ENCODE measurements around the gene PRAMEF1.
"Not testable (repeated sequence)": the region's sequence is repeated elsewhere in the genome, so short reads cannot be mapped to it uniquely, and the experiment has no call there.

The PRAMEF1 gene

DNA sequence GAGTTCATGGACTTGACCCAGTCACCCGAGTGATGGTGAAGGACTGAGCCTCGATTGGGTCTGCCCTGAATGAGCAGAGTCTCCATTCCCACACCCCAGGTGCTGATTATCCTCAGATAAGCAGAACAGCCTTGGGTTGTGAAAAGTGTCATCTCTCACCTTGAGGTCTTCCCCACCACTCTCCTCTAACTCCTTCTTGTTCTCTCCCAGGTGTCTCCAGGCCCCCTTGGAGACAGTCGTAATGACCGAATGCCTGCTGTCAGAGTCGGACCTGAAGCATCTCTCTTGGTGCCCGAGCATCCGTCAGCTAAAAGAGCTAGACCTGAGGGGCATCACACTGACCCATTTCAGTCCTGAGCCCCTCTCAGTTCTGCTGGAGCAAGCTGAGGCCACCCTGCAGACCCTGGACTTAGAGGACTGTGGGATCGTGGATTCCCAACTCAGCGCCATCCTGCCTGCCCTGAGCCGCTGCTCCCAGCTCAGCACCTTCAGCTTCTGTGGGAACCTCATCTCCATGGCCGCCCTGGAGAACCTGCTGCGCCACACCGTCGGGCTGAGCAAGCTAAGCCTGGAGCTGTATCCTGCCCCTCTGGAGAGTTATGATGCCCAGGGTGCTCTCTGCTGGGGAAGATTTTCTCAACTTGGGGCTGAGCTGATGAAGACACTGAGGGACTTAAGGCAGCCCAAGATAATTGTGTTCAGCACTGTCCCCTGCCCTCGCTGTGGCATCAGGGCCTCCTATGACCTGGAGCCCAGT lies 14.2 kb upstream of the PRAMEF1 start:
- peak; percentile 37 for DNase-seq

DNA sequence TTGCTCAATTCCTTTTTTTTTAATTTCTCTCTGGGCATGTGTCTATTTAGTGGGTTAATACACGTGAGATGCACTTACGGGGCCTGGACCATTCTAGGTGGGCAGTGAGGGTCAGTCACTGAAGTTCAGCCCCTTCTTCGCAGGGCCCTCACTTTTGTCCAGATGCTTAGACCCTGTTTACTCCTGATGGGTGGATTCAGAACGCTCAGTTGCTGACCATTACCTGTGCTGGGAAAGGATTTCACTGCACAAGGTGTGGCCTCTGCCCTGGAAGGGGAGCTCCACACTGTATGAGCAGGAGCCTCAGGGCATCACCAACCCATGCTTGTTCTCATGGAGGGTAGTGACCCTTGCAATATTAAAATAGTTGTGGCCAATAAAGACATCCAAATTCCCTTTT lies 13.1 kb upstream of the PRAMEF1 start:
- DNase-seq, result no peak

DNA sequence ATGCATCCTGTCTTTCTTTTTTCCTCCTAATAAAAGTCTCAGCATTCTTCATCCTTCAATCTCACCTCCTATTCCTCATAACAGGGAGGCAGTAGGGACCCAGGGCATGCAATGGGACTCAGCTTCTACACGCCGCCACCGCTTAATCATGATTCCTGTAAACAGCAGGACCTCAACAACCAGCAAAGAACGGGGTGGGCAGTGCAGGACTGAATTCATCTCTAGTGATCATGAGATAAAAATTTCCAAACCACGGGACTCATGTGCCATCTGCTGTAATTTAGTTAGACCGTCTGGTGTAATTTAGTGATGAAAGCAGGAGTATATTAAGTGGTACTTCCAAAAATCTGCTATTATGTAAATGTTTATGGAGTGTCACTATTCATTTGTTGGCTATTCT lies 12.3 kb upstream of the PRAMEF1 start:
- DNase-seq, result no peak

DNA sequence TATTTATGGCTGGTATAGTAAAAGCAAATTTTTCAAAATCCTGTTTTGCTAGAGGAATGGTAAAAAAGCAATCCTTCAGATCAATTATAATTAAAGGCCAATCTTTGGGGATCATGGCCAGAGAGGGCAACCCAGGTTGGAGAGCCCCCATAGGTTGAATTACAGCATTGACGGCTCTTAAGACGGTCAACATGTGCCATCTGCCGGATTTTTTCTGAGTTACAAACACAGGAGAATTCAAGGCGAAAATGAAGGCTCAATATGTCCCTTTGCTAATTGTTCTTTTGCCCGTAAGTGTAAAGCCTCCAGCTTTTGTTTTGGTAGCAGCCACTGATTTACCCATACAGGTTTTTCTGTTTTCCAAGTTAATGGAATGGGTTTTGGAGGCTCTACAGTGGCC lies 9.7 kb upstream of the PRAMEF1 start:
- not testable (repeated sequence) for DNase-seq

DNA sequence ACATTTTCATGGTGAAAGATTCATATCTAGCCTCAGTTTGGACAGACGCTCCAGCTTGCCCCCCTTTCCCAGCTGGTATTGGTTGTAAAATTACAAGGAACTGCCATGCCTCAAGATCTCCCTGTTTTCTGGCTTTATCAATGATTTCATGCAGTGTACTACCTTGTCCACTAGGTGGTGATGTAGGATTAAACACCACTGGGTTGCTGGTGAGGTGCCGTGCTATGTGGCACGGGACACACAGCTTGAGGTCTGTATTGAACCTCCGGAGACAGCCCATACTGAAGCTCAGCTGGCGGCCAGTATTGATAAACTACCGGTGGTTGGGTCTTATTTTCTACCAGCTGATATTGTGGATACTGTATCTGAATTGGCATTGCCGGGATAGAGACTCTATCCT lies 7.4 kb upstream of the PRAMEF1 start:
- not testable (repeated sequence) for DNase-seq

DNA sequence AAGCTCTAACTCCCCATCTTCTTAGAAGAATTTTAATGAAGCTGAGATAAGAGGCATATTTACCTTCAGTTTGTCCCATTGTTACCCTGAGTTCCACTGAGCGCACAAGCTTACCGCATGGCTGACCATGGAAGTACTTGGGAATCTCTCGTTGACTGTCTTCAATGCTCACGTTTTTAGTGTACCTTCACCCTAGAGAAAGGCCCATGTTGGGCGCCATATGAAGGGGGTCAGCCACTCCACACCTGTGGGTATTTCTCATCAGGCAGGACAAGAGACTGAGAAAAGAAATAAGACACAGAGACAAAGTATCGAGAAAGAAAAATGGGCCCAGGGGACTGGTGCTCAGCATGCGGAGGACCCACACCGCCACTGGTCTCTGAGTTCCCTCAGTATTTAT lies 6.5 kb upstream of the PRAMEF1 start:
- not testable (repeated sequence) for DNase-seq

DNA sequence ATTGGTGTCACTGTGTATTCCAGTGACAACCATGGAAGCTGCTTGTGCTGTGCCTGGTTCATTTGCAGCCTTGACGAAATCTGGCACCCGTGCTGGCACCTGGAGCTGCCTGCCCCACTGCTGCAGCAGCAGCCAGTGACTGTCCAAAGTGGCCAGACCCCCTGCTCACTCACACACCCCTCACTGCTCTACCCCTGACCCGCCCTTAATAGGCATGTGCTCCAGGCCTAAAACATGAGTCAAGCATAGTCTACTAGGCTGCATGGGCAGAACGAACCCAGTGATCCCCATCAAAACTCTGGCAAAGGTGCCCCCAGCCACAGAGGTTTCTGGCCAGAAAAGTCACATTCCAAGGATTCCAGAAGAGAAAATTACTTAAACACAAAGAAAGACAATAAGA lies 7.7 kb downstream of the PRAMEF1 start:
- DNase-seq, result peak; percentile 71

DNA sequence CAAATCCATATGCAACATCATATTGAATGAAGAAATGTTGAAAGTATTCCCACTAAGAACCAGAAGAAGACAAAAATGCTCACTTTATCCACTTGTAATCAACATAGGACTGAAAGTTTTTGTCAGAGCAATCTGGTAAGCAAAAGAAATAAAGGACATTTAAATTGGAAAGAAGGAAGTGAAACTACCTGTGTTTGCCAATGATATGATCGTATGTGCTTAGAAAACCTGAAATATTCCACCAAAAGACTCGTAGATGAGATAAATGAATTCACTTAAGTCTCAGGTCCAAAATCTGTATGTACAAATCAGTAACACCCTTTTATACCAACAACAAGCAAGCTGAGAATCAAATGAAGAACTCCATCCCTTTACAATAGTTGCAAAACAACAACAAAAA lies 8.5 kb downstream of the PRAMEF1 start:
- no peak for DNase-seq

DNA sequence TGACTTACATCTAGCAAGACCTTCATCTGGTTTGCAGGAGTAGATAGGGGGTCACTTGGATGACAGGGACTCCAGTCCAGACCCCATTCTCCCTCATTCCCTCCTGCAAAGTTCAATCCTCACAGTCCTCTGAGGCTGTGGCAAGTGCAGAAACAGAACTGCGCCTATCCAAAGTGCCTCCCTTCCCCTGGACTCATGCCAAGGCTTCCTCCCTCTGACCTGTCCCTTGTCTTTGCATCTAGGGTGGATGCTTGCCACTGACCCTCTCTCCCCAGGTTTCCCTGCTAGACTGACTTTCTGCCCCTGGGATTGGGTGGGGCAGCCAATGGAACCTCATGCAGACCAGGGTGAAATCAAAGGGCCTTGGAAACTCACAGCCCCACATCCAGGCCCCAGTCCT lies 18.7 kb downstream of the PRAMEF1 start:
- no peak for DNase-seq

DNA sequence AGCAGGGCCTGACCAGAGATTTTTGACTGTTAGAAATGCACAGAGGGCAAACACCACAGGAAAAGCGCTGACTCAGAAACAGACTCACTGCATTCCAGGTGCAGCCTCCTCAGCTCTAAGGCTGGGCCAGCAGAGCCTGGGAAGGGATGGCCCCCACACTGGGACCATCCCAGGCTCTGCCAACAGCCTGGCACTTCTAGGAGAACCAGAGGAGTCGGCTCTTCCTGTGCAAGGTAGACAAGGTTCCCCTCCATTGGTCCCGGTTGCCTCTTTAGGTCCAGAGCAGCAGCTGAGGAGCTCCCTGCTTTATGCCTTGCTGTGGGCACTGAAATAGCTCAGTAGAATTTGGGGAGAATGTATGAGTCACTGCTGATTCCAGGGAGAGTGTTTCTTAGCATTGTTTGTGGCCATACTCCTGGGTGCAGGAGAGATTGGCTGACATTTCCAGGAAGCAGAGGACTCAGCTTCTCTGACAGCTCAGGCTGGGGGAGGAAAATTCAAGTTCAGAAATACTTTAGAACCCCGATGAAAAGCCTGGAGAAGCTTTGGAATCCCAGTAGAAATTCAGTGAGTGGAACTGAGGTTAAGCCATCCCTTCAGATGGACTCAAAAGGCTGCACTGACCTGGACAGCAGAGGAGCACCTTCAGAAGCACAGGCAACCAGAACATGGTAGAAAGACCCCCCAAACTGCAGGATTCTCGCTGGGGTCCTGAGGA lies 19.7 kb downstream of the PRAMEF1 start:
- peak; percentile 64 for DNase-seq

DNA sequence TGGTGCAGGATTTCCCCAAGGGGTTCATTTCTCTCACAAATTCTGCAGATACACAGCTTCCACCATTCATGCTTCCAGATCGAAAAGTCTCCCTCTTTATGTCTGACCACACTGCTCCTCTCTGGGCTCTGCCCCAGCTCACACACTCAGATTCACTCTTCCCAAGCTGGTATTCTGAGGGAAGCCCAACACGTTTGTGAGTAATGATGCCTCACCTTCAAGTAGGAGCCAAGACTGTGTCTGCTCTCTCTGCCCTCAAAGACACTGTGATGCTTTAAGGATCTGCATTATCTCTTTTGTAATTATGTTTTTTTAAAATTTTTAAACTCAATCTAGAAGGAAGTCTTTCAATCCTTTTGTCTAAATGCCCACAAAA lies 20.2 kb downstream of the PRAMEF1 start:
- no peak for DNase-seq

DNA sequence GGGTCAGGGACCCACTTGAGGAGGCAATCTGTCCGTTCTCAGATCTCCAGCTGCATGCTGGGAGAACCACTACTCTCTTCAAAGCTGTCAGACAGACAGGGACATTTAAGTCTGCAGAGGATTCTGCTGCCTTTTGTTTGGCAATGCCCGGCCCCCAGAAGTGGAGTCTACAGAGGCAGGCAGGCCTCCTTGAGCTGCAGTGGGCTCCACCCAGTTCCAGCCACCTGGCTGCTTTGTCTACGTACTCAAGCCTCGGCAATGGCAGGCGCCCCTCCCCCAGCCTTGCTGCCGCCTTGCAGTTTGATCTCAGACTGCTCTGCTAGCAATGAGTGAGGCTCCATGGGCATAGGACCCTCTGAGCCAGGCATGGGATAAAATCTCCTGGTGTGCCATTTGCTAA lies 27.9 kb downstream of the PRAMEF1 start:
- DNase-seq, result not testable (repeated sequence)

DNA sequence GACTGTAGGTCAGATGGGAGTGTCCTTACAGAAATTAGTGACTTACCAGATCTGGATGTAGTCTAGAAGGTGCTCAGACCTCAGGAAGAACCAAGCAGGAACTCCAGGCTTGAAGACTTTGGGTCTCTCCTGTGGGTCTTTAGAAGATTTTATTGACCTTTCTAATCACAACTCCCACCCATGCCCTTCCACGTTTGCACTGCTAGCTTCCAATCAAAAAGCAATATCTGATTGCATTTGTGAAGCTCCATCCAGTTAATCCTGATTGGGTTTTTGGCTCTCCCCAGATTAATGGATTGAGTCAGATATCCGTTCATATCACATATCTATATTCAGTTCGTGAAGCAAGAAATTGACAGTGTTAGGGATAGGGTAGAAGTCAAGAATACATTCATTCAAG lies 40.1 kb downstream of the PRAMEF1 start, which contains the start of gene PRAMEF11:
Gene PRAMEF11 (minus strand): TSS at position 101 of the 400 bp plus-strand sequence. CDS start 2,621 bp downstream, outside the sequence.
- not testable (repeated sequence) for DNase-seq

DNA sequence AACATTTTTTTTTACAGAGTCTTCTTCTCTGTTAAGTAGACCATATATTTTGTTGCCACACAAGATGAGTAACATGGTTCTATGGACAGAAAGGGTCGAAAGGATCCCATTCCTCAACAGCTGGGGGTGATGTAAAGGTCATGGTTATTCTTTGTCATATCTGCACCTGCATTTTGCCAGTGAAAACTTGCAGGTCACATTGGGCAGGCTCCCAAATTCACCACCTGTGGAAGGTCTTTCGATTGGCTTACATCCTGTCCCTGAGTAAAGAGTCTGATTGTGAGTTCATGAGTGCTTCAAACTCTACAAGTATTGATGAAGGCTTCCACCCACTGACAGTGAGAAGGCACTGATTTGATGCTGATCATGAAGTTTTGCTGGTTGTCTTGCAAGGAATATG lies 42.1 kb downstream of the PRAMEF1 start:
- DNase-seq, result not testable (repeated sequence)

All from islet precursor cell (in vitro differentiated cells).